ENCODE data around the gene WDR49.

DNA sequence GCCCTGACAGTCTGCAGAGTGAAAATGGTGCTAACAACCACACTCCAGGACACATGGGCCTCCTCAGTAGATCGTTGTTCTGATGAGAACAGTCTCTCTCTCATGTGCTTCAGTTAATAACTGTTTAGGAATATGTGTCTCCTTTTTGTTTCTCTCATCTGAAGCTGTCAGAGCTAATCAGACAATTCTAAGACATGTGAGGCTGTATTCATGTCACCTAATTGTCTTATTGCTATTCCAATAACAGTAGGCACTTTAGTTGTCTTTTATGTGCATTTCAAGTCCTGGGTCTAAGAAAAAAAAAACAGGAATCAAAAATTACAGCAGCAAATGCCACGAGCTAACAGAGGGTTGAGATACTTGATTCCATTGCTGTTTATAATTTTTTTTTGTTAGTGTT is 89.1 kb downstream of the WDR49 start:
- TF ChIP-seq, protein P1, sequence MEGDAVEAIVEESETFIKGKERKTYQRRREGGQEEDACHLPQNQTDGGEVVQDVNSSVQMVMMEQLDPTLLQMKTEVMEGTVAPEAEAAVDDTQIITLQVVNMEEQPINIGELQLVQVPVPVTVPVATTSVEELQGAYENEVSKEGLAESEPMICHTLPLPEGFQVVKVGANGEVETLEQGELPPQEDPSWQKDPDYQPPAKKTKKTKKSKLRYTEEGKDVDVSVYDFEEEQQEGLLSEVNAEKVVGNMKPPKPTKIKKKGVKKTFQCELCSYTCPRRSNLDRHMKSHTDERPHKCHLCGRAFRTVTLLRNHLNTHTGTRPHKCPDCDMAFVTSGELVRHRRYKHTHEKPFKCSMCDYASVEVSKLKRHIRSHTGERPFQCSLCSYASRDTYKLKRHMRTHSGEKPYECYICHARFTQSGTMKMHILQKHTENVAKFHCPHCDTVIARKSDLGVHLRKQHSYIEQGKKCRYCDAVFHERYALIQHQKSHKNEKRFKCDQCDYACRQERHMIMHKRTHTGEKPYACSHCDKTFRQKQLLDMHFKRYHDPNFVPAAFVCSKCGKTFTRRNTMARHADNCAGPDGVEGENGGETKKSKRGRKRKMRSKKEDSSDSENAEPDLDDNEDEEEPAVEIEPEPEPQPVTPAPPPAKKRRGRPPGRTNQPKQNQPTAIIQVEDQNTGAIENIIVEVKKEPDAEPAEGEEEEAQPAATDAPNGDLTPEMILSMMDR (IDR thresholded peaks at IDR 0.05): no peak
- TF ChIP-seq POLR2A (IDR thresholded peaks at IDR 0.05) (no peak), EP300 (IDR thresholded peaks at IDR 0.05) (no peak), POLR2AphosphoS5 (IDR thresholded peaks at IDR 0.05) (no peak)

All from suprapubic skin (tissue), 4 donors.